ENCODE data around the gene TREM1.

DNA sequence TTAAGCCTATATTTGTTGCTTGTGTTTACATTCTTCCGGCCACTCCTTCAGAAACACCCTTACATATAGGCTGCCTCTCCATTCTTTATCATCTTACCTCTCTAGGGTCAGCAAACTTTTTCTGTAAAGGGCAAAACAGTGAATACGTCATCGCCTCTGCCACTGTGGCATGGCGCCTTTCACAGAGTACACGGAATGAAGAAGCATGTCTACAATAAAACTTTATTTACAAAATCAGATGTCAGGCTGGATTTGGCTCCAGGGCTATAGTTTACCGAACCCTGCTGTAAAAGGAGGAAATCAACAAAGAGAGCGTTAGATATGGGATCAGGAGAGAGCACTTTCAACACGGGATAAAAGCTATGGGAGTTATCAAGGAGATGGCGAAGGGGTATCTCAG lies 39.6 kb upstream of the TREM1 start:
- TF ChIP-seq, protein P1, sequence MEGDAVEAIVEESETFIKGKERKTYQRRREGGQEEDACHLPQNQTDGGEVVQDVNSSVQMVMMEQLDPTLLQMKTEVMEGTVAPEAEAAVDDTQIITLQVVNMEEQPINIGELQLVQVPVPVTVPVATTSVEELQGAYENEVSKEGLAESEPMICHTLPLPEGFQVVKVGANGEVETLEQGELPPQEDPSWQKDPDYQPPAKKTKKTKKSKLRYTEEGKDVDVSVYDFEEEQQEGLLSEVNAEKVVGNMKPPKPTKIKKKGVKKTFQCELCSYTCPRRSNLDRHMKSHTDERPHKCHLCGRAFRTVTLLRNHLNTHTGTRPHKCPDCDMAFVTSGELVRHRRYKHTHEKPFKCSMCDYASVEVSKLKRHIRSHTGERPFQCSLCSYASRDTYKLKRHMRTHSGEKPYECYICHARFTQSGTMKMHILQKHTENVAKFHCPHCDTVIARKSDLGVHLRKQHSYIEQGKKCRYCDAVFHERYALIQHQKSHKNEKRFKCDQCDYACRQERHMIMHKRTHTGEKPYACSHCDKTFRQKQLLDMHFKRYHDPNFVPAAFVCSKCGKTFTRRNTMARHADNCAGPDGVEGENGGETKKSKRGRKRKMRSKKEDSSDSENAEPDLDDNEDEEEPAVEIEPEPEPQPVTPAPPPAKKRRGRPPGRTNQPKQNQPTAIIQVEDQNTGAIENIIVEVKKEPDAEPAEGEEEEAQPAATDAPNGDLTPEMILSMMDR (IDR thresholded peaks at IDR 0.05): no peak
- no peak for TF ChIP-seq POLR2A (IDR thresholded peaks at IDR 0.05)
